Kidney (tissue), 14 donors: ENCODE data around the gene KCNC1. TPM values are rescaled to one million over a fixed set of nuclear protein-coding genes. Genes with fewer than 3 reads are reported as not detected.

ENCODE experiments used
- DNase-seq, 5 donors: peaks; one replicate each; pipeline ENCODE4 v3.0.0-alpha.2; 2013 to 2020
- FAIRE-seq: peaks from 2 replicates; lab custom pipeline; 2012; peaks lifted over from hg19 to GRCh38; lab: Jason Lieb, UNC
- H3K27ac ChIP-seq, 2 donors: one replicate each; pipeline ENCODE4 v1.7.0; 2013; ENCODE audit warnings: low read depth in 2 of 2, low read length in 2 of 2, inconsistent platforms in 1 of 2
- H3K27me3 ChIP-seq: one replicate; pipeline ENCODE4 v1.7.1; 2013; ENCODE audit warnings: low read length, inconsistent platforms; ENCODE audit not compliant: control insufficient read depth, insufficient read depth
- H3K36me3 ChIP-seq, 3 donors: one replicate each; pipeline versions ENCODE4 v1.7.0 to v1.7.1; 2013; ENCODE audit warnings: low read length in 3 of 3, control low read depth in 1 of 3, inconsistent platforms in 1 of 3; ENCODE audit not compliant: insufficient read depth in 3 of 3, control insufficient read depth in 2 of 3
- H3K4me1 ChIP-seq, 3 donors: one replicate each; pipeline versions ENCODE4 v1.7.0 to v1.7.1; 2013; ENCODE audit warnings: low read length in 3 of 3, inconsistent platforms in 1 of 3, low read depth in 1 of 3; ENCODE audit not compliant: control insufficient read depth in 2 of 3, insufficient read depth in 2 of 3
- H3K4me3 ChIP-seq, 3 donors: one replicate each; pipeline versions ENCODE4 v1.7.0 to v1.8.1; 2013; ENCODE audit warnings: low read length in 3 of 3, control low read depth in 1 of 3, inconsistent platforms in 1 of 3
- H3K9ac ChIP-seq, 3 donors: one replicate each; pipeline versions ENCODE4 v1.7.0 to v1.7.1; 2013; ENCODE audit warnings: low read length in 3 of 3, control low read depth in 1 of 3, inconsistent platforms in 1 of 3
- H3K9me3 ChIP-seq, 3 donors: one replicate each; pipeline versions ENCODE4 v1.7.0 to v1.7.1; 2013; ENCODE audit warnings: low read length in 3 of 3, control low read depth in 1 of 3, inconsistent platforms in 1 of 3; ENCODE audit not compliant: control insufficient read depth in 2 of 3, insufficient read depth in 1 of 3
- CTCF ChIP-seq: IDR thresholded peaks from 3 replicates; pipeline ENCODE4 v1.5.1; 2012; ENCODE audit warnings: mild to moderate bottlenecking, moderate library complexity, borderline replicate concordance; ENCODE audit not compliant: insufficient read depth; ENCODE audit errors: extremely low read depth
- intact Hi-C: fragments of 100-400 bp; cut with DNase I; formaldehyde crosslinking; loops from one replicate; pipeline ENCODE4 v1.11.1; 2022
- polyA plus RNA-seq: library from polyadenylated mRNA; stranded (reverse); fragments of 350-450 nt; fragmentation: Illumina TruSeq; extraction: RNeasy Lipid Tissue Mini Kit (QIAGEN cat#74804); gene quantifications from one replicate; pipeline ENCODE4 v1.2.3, GENCODE V29; 2014; ENCODE audit warnings: low read depth, low replicate concordance; ENCODE audit not compliant: insufficient read depth
- total RNA-seq: library from RNA; stranded (reverse); fragmentation: NEBNext Ultra II Directional; extraction: Animal tissue kit (Norgen Biotek cat#: 25700); gene quantifications from one replicate; pipeline ENCODE4 v1.2.1, GENCODE V29; 2021
- donor health status: control.
- donor health status: control.
- donor health status: control.
- donor health status: control.
- donor health status: control.
- donor health status: DM: yes; HTN: yes; CAD: no.
- donor health status: Normal renal cell carcinoma (clear cell type).

Gene KCNC1
- total and polyA plus RNA-seq, 2 donors from 2014 or later, result 0.03 TPM; not detected in 1

- Histone ChIP-seq H3K9ac (no peak overlapping the region), H3K4me1 (no peaks in the 10 kb centered on the region), H3K4me3 (no peak overlapping the region), H3K36me3 (no peaks in the 10 kb centered on the region), H3K9me3 (no peaks in the 10 kb centered on the region), H3K27ac (no peak overlapping the region), H3K27me3 (no peaks in the 10 kb centered on the region)
- no peak for DNase-seq
- no peak for TF ChIP-seq CTCF
- intact Hi-C loops, result no loop called here
- no peak for FAIRE-seq
Measured at GRCh38 chr11:17798716-17799115, 64.1 kb downstream of the KCNC1 start.

- no peaks in the 10 kb centered on the region for H3K36me3 ChIP-seq
- no peak overlapping the region for H3K4me3 ChIP-seq
- H3K4me1 ChIP-seq, result no peaks in the 10 kb centered on the region
- H3K9me3 ChIP-seq, result no peaks in the 10 kb centered on the region
- no peak overlapping the region for H3K27ac ChIP-seq
- no peak for TF ChIP-seq CTCF
- DNase-seq, result no peak
- intact Hi-C loops, result no loop called here
- no peaks in the 10 kb centered on the region for H3K27me3 ChIP-seq
- no peak overlapping the region for H3K9ac ChIP-seq
- no peak for FAIRE-seq
Measured at GRCh38 chr11:17799147-17799546, 64.6 kb downstream of the KCNC1 start.

- no peaks in the 10 kb centered on the region for H3K4me1 ChIP-seq
- H3K36me3 ChIP-seq, result no peaks in the 10 kb centered on the region
- H3K9ac ChIP-seq, result no peak overlapping the region
- no peak for TF ChIP-seq CTCF
- H3K4me3 ChIP-seq, result no peak overlapping the region
- no peaks in the 10 kb centered on the region for H3K9me3 ChIP-seq
- DNase-seq (no peak), FAIRE-seq (no peak)
- no peak overlapping the region for H3K27ac ChIP-seq
- no peaks in the 10 kb centered on the region for H3K27me3 ChIP-seq
- intact Hi-C loops, result no loop called here
Measured at GRCh38 chr11:17801166-17801565, 66.6 kb downstream of the KCNC1 start.

- TF ChIP-seq CTCF, result no peak
- FAIRE-seq, result no peak
- Histone ChIP-seq H3K4me1 (no peaks in the 10 kb centered on the region), H3K27me3 (no peaks in the 10 kb centered on the region), H3K9me3 (no peaks in the 10 kb centered on the region), H3K4me3 (no peak overlapping the region), H3K27ac (no peak overlapping the region), H3K9ac (no peak overlapping the region), H3K36me3 (no peaks in the 10 kb centered on the region)
- intact Hi-C loops, result no loop called here
- DNase-seq, result no peak
Measured at GRCh38 chr11:17802491-17802890, 67.9 kb downstream of the KCNC1 start.
